Panc1 (cell line): ENCODE measurements around the gene CTXN1. TPM values are rescaled to one million over a fixed set of nuclear protein-coding genes. Genes with fewer than 3 reads are reported as not detected.

Experiments
- ATAC-seq: fragments of 200-7000 bp; cut with Tn5 transposase; 2 replicates; pipeline ENCODE4 v1.9.1; 2020; ENCODE audit warnings: mild to moderate bottlenecking, moderate library complexity
- BruUV-seq: library from RNA; stranded (reverse); fragments of 400-500 nt; replicated peaks from 2 replicates; lab custom pipeline; 2021; lab: Mats Ljungman, UMichigan
- CTCF ChIA-PET: fragments of 300-600 bp; sonication (Branson Sonifier 250); formaldehyde crosslinking; loops from one replicate; lab custom pipeline; 2022; ENCODE audit warnings: antibody characterized with exemption; lab: Charles Lee
- POLR2A ChIA-PET: fragments of 300-600 bp; sonication (Branson Sonifier 250); formaldehyde crosslinking; loops from one replicate; lab custom pipeline; 2022; ENCODE audit warnings: antibody characterized with exemption; lab: Charles Lee
- DNase-seq: peaks from one replicate; pipeline ENCODE4 v3.0.0-alpha.2; 2010; ENCODE audit warnings: low read depth, low spot score
- H3K27ac ChIP-seq: 2 replicates; pipeline ENCODE4 v1.5.1; 2011; ENCODE audit warnings: mild to moderate bottlenecking, low read length, inconsistent platforms
- H3K27me3 ChIP-seq: fragments of 200-500 bp; sonication (Bioruptor generic); 2 replicates; pipeline ENCODE4 v1.6.0; 2014; ENCODE audit warnings: low read length, inconsistent platforms; ENCODE audit not compliant: control insufficient read depth, insufficient read depth
- H3K36me3 ChIP-seq: fragments of 200-500 bp; sonication (Bioruptor generic); 2 replicates; pipeline ENCODE4 v1.5.1; 2014; ENCODE audit warnings: inconsistent platforms, mild to moderate bottlenecking, low read length, moderate library complexity; ENCODE audit not compliant: control insufficient read depth, insufficient read depth
- H3K4me1 ChIP-seq: 2 replicates; pipeline ENCODE4 v1.5.1; 2011; ENCODE audit warnings: inconsistent platforms, mild to moderate bottlenecking, low read length, moderate library complexity; ENCODE audit not compliant: control insufficient read depth, insufficient read depth
- H3K4me3 ChIP-seq, 2 experiments: 2 replicates each; pipeline ENCODE4 v1.5.1; 2011 to 2012; ENCODE audit warnings: low read depth in 2 of 2, low read length in 2 of 2, mild to moderate bottlenecking in 2 of 2, inconsistent platforms in 1 of 2, moderate library complexity in 1 of 2
- H3K9me3 ChIP-seq: fragments of 200-500 bp; sonication (Bioruptor generic); 2 replicates; pipeline ENCODE4 v1.5.1; 2014; ENCODE audit warnings: low read depth, mild to moderate bottlenecking, inconsistent platforms, low read length, moderate library complexity; ENCODE audit not compliant: control insufficient read depth, insufficient read depth
- CTCF ChIP-seq: fragments of 450-650 bp; IDR thresholded peaks from 2 replicates; pipeline ENCODE4 v1.5.1; 2017; ENCODE audit warnings: mild to moderate bottlenecking
- POLR2AphosphoS5 ChIP-seq: IDR thresholded peaks from 2 replicates; pipeline ENCODE4 v1.6.1; 2012; ENCODE audit warnings: mild to moderate bottlenecking, low read depth, low read length, moderate library complexity
- REST ChIP-seq, 2 experiments: IDR thresholded peaks; 2 replicates each; pipeline ENCODE4 v1.6.1; 2011 to 2012; ENCODE audit warnings: low read depth in 2 of 2, control low read depth in 1 of 2, low read length in 1 of 2, mild to moderate bottlenecking in 1 of 2, moderate library complexity in 1 of 2; ENCODE audit not compliant: insufficient read depth in 1 of 2
- SIN3A ChIP-seq: IDR thresholded peaks from 2 replicates; pipeline ENCODE4 v1.6.1; 2012; ENCODE audit warnings: low read depth, mild to moderate bottlenecking, low read length, moderate library complexity, borderline replicate concordance; ENCODE audit not compliant: insufficient read depth
- TCF7L2 ChIP-seq: IDR thresholded peaks from 2 replicates; pipeline ENCODE4 v1.6.1; 2011; ENCODE audit warnings: mild to moderate bottlenecking, low read depth, low read length, inconsistent platforms
- in situ Hi-C: cut with HindIII; loops from 2 replicates; pipeline ENCODE4 v1.10.0; 2016; ENCODE audit warnings: low sequenced_read_pairs, low pct_unique_long_range_greater_than_20kb
- intact Hi-C: fragments of 100-400 bp; cut with micrococcal nuclease; formaldehyde crosslinking; loops from one replicate; pipeline ENCODE4 v1.10.0; 2022; ENCODE audit not compliant: unreplicated experiment
- total RNA-seq: library from RNA; stranded (reverse); gene quantifications from one replicate; pipeline ENCODE4 v1.2.1, GENCODE V29; 2021; ENCODE audit not compliant: unreplicated experiment

Gene CTXN1
- total RNA-seq, 1 experiment from 2014 or later = 89.4 TPM

- POLR2A ChIA-PET = no interaction called here
- ATAC-seq (no peak), DNase-seq (no peak)
- Histone ChIP-seq H3K27ac (no peak overlapping the region), H3K36me3 (no peaks in the 10 kb centered on the region), H3K4me1 (peaks cover 6% of the 10 kb centered on the region), H3K27me3 (no peaks in the 10 kb centered on the region), H3K9me3 (no peaks in the 10 kb centered on the region), H3K4me3 (no peak overlapping the region)
- in situ Hi-C loops = no loop called here
- intact Hi-C loops = no loop called here
- CTCF ChIA-PET = no interaction called here
- no TSS peak for BruUV-seq
- no peak for TF ChIP-seq SIN3A
- no peak for TF ChIP-seq CTCF
- no peak for TF ChIP-seq REST (IDR thresholded peaks at IDR 0.05; ENCODE audit: insufficient read depth in 1 of 2, low read depth in 2 of 2, low read length in 1 of 2)
- no peak for TF ChIP-seq POLR2AphosphoS5
- TF ChIP-seq TCF7L2 = no peak
Measured at GRCh38 chr19:7910321-7911161, 15.4 kb downstream of the CTXN1 start.

GRCh38 chr19:7909471-7910067, 16.4 kb downstream of the CTXN1 start:
- no peaks in the 10 kb centered on the region for H3K27me3 ChIP-seq
- intact Hi-C loops (no loop called here), in situ Hi-C loops (no loop called here)
- no peak for ATAC-seq
- H3K27ac ChIP-seq = no peak overlapping the region
- no peaks in the 10 kb centered on the region; the same call in 1 of the 2 replicates for H3K36me3 ChIP-seq
- ChIA-PET CTCF (no interaction called here), POLR2A (no interaction called here)
- BruUV-seq = no TSS peak
- H3K4me3 ChIP-seq = no peak overlapping the region
- peaks cover 12% of the 10 kb centered on the region for H3K4me1 ChIP-seq
- TF ChIP-seq CTCF = no peak
- TF ChIP-seq POLR2AphosphoS5 = no peak
- TF ChIP-seq TCF7L2 = no peak
- no peak for TF ChIP-seq REST (IDR thresholded peaks at IDR 0.05; ENCODE audit: insufficient read depth in 1 of 2, low read depth in 2 of 2, low read length in 1 of 2)
- TF ChIP-seq SIN3A = no peak
- no peak for DNase-seq
- H3K9me3 ChIP-seq = no peaks in the 10 kb centered on the region
